Measurements from ENCODE around the gene MEF2B. TPM values are rescaled to one million over a fixed set of nuclear protein-coding genes. Genes with fewer than 3 reads are reported as not detected.

The MEF2B gene
- total and polyA plus RNA-seq, 2 donors (not counting 3 experiments of a cell fraction or from before 2014, with no cell fraction given), result 0.52 to 1.2 TPM

DNA sequence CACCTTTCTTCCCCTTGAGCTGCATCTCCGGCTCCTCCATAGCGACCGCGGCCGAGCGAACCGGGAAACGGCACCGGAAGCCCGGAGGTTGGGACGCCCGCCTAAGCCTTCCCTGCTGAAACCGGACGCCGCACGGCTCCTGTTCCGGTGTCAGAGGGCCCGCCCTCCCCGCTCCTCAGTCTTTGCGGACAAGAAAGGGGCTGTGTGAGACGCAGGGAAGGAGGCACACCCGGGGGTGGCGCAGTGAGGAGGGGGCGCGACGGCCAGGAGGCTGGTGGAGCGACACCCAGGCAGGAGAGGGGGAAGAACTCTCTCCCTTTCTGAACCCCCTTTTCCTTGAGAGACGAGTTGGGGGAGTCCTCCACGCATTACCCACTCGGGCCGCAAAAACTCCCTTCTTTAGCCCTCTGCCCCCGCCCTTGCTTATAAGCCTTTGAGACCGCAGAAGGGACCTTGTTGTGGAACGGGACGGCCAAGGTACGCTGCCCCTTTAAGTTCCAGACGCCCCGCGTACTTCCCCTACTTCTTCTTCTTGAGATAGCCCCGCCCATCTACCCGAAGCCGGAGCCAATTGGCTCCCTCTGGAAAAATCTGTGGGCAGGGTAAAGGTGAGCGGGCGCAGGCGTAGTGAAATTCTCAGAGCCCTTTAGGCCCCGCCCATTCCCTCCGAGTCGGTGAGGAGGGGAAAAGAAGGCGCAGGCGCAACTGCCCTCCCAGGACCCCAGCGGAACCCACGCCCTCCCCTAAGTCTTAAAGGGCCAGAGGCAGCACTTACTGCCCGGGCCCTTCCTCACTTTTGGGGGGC lies 22.2 kb upstream of the MEF2B start, which contains the start of the genes BORCS8 and RFXANK:
Gene BORCS8, minus strand, starts transcription at position 75 of the 805 bp plus-strand sequence. Its CDS starts 35 bp downstream, at position 40.
Gene RFXANK, plus strand, starts transcription at position 181 of the 805 bp plus-strand sequence. CDS start 1,689 bp downstream, outside the sequence.
- Histone ChIP-seq H3K27ac (ENCODE audit: insufficient read depth, low read depth, low read length) (peak within 1 kb of the TSS; percentile 98), H3K4me3 (replicated peaks in 1 of 3; ENCODE audit: insufficient read depth in 1 of 3, low read depth in 1 of 3, low read length in 3 of 3) (peak within 1 kb of the TSS; percentile 78 to 100 (median 98)), H3K4me2 (ENCODE audit: insufficient read depth, low read length) (peak within 1 kb of the TSS; percentile 89), H4K20me1 (replicated peaks; ENCODE audit: control insufficient read depth, extremely low read depth, insufficient read depth, low read length) (no peaks in the 10 kb centered on the region), H3K36me3 (ENCODE audit: control insufficient read depth in 2 of 2, extremely low read depth in 1 of 2, insufficient read depth in 2 of 2, low read length in 2 of 2) (peaks cover 0 to 8% of the 10 kb centered on the region in 2 experiments), H3K9ac (replicated peaks; ENCODE audit: extremely low read depth, insufficient read depth, low read length) (peak within 1 kb of the TSS; percentile 99), H3K79me2 (ENCODE audit: control insufficient read depth, insufficient read depth, low read length) (peaks cover 29% of the 10 kb centered on the region), H3K4me1 (ENCODE audit: control insufficient read depth, extremely low read depth, insufficient read depth, low read length) (peaks cover 15% of the 10 kb centered on the region), H3K9me3 (replicated peaks; ENCODE audit: control insufficient read depth, insufficient read depth, low read length) (no peaks in the 10 kb centered on the region), H3K9me1 (replicated peaks; ENCODE audit: control insufficient read depth, extremely low read depth, insufficient read depth, low read length) (no peaks in the 10 kb centered on the region), H2AFZ (ENCODE audit: low read depth, low read length) (peak within 1 kb of the TSS; percentile 100), H3K27me3 (ENCODE audit: control insufficient read depth in 2 of 2, insufficient read depth in 2 of 2, low read length in 2 of 2) (no peaks in the 10 kb centered on the region)
- DNase-seq (ENCODE audit: low read depth, low spot score) (peak; percentile 100), FAIRE-seq (peak; percentile 99)
- ChIA-PET POLR2A (interaction anchor here (0.6 to 1.1 kb wide), 3 partner anchors 8 to 630 kb away, joined by 3 to 6 read pairs (median 5); no protein-coding TSS in a partner anchor), CTCF (interaction anchor here (0.7 to 2.9 kb wide), 3 partner anchors 10 to 151 kb away, joined by 4 to 13 read pairs (median 12); partner anchors contain the start of gene NR2C2AP)
- intact Hi-C loops (cut with micrococcal nuclease), result loop anchor here (1.0 to 10.0 kb wide), 4 partner anchors 11 to 293 kb away; partner anchors contain the start of genes MAU2, NR2C2AP and SUGP1
- no TSS peak for BruUV-seq (replicated peaks)
- TF ChIP-seq MYC (IDR thresholded peaks at IDR 0.05; ENCODE audit: low read depth, low read length) (no peak), JUN (IDR thresholded peaks at IDR 0.05; ENCODE audit: borderline replicate concordance, insufficient read depth, insufficient read length, low read depth) (no peak), POLR2AphosphoS5 (IDR thresholded peaks at IDR 0.05; ENCODE audit: insufficient read depth, low read depth, low read length) (peak; percentile 72), MAX (IDR thresholded peaks at IDR 0.05; ENCODE audit: insufficient read depth, insufficient read length) (no peak), FOS (IDR thresholded peaks at IDR 0.05; ENCODE audit: borderline replicate concordance, insufficient read depth, low read length) (no peak), GATA2 (IDR thresholded peaks at IDR 0.05; ENCODE audit: insufficient read depth, insufficient read length, low read depth, low read length) (no peak), CTCF (IDR thresholded peaks at IDR 0.05; ENCODE audit: extremely low read depth in 1 of 2, insufficient read depth in 1 of 2, low read depth in 1 of 2, low read length in 2 of 2) (no peak), POLR2A (IDR thresholded peaks at IDR 0.05; ENCODE audit: low read depth, low read length) (peak; percentile 52), EZH2 (IDR thresholded peaks at IDR 0.05; ENCODE audit: borderline replicate concordance, low read depth, low read length, severe bottlenecking) (no peak)
- dilution Hi-C loops (cut with MboI; ENCODE audit: extremely low pct_ligation_motif_present, low sequenced_read_pairs), result no loop called here
